Fibroblast of lung (primary cell): ENCODE results near the gene TANC1.

Experiments used
- CTCF ChIP-seq, 2 donors: IDR thresholded peaks in 1 of 2; conservative IDR thresholded peaks in 1 of 2; 1 replicate in 1 of 2; 2 replicates in 1 of 2; pipeline ENCODE4 v1.5.1; 2011 to 2012; ENCODE audit warnings: low read length in 2 of 2, control low read depth in 1 of 2, inconsistent platforms in 1 of 2, low read depth in 1 of 2, mild to moderate bottlenecking in 1 of 2
- EZH2 ChIP-seq: IDR thresholded peaks from 2 replicates; pipeline ENCODE4 v1.5.1; 2012; ENCODE audit warnings: low read length, control low read depth, mild to moderate bottlenecking; ENCODE audit errors: missing control alignments

- TF ChIP-seq CTCF (conservative IDR thresholded peaks at IDR 0.05 in 1 of 2, IDR thresholded peaks at IDR 0.05 in 1 of 2; ENCODE audit: low read depth in 1 of 2, low read length in 2 of 2): no peak
- TF ChIP-seq EZH2: no peak
Observed at GRCh38 chr2:158970241-158970751, 1.9 kb downstream of the TANC1 start.
